IMR-90 (cell line): ENCODE results near the gene ERN1.

Source experiments
- CEBPB ChIP-seq: IDR thresholded peaks from 2 replicates; pipeline ENCODE4 v1.6.1; 2012; ENCODE audit warnings: low read depth, low read length, improper control_type of control experiment
- CHD1 ChIP-seq: IDR thresholded peaks from 2 replicates; pipeline ENCODE4 v1.6.1; 2012; ENCODE audit warnings: low read depth, low read length, improper control_type of control experiment
- MAFK ChIP-seq: IDR thresholded peaks from 2 replicates; pipeline ENCODE4 v1.6.1; 2012; ENCODE audit warnings: low read depth, low read length, improper control_type of control experiment
- MAZ ChIP-seq: IDR thresholded peaks from 2 replicates; pipeline ENCODE4 v1.6.1; 2012; ENCODE audit warnings: low read depth, mild to moderate bottlenecking, low read length, improper control_type of control experiment, moderate library complexity, borderline replicate concordance
- POLR2A ChIP-seq: IDR thresholded peaks from 2 replicates; pipeline ENCODE4 v1.6.1; 2012; ENCODE audit warnings: mild to moderate bottlenecking, low read depth, low read length
- RAD21 ChIP-seq: IDR thresholded peaks from 2 replicates; pipeline ENCODE4 v1.6.1; 2012; ENCODE audit warnings: low read length, improper control_type of control experiment
- TF ChIP-seq, protein P1 (sequence below): conservative IDR thresholded peaks from 2 replicates; pipeline ENCODE4 v1.5.1; 2012; ENCODE audit warnings: mild to moderate bottlenecking, low read depth, low read length, improper control_type of control experiment
- TF ChIP-seq, protein P2 (sequence below): fragments of 150-350 bp; IDR thresholded peaks from 2 replicates; pipeline ENCODE4 v1.6.1; 2017; ENCODE audit warnings: mild to moderate bottlenecking, antibody characterized with exemption, low read length, low read depth
- TF ChIP-seq, protein P3 (sequence below): fragments of 150-350 bp; IDR thresholded peaks from 2 replicates; pipeline ENCODE4 v1.6.1; 2016; ENCODE audit warnings: low read depth, mild to moderate bottlenecking, low read length, moderate library complexity, borderline replicate concordance

DNA sequence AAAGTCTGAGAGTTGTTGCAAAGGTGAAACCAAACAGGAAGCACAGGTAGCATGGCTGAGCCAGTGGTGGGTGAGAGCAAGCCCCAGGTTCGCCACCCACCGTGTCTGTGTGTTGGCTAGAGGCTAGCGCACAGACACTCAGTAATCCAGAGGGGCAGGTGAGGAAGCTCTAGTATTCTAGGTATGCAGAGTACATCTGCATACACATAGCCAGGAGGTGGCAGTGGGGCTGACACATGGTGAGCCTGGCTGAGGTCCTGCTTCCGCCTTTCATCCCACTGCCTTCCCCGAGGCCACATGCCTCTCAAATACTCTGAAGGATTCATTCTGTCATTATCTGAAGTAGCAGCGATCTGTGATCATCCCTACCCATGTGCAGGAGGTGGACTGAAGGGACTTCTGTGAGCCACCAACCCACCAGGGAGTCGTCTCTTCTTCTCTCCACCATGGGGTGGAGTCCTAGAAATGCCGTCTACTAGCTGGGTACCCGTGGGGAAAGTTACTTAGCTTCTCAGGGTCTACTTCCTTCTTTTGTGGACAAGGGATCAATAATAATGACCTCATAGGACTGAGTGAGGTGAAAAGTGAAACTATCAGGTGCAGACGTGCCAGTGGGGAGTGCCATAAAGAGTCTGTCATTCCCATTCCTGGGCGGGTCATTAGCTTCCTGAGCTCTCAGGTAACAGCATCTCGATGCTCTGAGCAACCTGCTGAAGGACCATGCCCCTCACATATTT lies 73.5 kb downstream of the ERN1 start:
- TF ChIP-seq, protein P1, sequence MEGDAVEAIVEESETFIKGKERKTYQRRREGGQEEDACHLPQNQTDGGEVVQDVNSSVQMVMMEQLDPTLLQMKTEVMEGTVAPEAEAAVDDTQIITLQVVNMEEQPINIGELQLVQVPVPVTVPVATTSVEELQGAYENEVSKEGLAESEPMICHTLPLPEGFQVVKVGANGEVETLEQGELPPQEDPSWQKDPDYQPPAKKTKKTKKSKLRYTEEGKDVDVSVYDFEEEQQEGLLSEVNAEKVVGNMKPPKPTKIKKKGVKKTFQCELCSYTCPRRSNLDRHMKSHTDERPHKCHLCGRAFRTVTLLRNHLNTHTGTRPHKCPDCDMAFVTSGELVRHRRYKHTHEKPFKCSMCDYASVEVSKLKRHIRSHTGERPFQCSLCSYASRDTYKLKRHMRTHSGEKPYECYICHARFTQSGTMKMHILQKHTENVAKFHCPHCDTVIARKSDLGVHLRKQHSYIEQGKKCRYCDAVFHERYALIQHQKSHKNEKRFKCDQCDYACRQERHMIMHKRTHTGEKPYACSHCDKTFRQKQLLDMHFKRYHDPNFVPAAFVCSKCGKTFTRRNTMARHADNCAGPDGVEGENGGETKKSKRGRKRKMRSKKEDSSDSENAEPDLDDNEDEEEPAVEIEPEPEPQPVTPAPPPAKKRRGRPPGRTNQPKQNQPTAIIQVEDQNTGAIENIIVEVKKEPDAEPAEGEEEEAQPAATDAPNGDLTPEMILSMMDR: no peak
- TF ChIP-seq, protein P2, sequence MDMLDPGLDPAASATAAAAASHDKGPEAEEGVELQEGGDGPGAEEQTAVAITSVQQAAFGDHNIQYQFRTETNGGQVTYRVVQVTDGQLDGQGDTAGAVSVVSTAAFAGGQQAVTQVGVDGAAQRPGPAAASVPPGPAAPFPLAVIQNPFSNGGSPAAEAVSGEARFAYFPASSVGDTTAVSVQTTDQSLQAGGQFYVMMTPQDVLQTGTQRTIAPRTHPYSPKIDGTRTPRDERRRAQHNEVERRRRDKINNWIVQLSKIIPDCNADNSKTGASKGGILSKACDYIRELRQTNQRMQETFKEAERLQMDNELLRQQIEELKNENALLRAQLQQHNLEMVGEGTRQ: no peak
- TF ChIP-seq CHD1 (no peak), MAZ (no peak), CEBPB (no peak), POLR2A (no peak), RAD21 (no peak), MAFK (no peak)
- TF ChIP-seq, protein P3, sequence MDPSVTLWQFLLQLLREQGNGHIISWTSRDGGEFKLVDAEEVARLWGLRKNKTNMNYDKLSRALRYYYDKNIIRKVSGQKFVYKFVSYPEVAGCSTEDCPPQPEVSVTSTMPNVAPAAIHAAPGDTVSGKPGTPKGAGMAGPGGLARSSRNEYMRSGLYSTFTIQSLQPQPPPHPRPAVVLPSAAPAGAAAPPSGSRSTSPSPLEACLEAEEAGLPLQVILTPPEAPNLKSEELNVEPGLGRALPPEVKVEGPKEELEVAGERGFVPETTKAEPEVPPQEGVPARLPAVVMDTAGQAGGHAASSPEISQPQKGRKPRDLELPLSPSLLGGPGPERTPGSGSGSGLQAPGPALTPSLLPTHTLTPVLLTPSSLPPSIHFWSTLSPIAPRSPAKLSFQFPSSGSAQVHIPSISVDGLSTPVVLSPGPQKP: no peak
